Activated naive CD4-positive, alpha-beta T cell treated with anti-CD3 and anti-CD28 coated beads, Interleukin-2, amount 50 U/mL, for 72 hours (primary cell): ENCODE results near the gene HOXB7. TPM values are rescaled to one million over a fixed set of nuclear protein-coding genes. Genes with fewer than 3 reads are reported as not detected.

Source experiments
- ATAC-seq, 2 donors: fragments of 150-1000 bp; cut with Tn5 transposase; 2 replicates each; pipeline ENCODE4 v1.10.0; 2021; ENCODE audit warnings: mild to moderate bottlenecking in 2 of 2, moderate library complexity in 2 of 2
- DNase-seq, 2 donors: peaks; one replicate each; pipeline ENCODE4 v3.0.0; 2021 to 2022; ENCODE audit warnings: low spot score in 2 of 2
- H3K27ac Mint-ChIP-seq, 2 donors: one replicate each; pipeline ENCODE4 v1.8.0; 2022; ENCODE audit warnings: mild to moderate bottlenecking in 2 of 2, mixed read lengths in 2 of 2
- H3K36me3 Mint-ChIP-seq, 2 donors: one replicate each; pipeline ENCODE4 v1.8.0; 2022; ENCODE audit warnings: mixed read lengths in 2 of 2
- H3K9me3 Mint-ChIP-seq, 2 donors: one replicate each; pipeline ENCODE4 v1.8.0; 2022; ENCODE audit warnings: mixed read lengths in 2 of 2
- total RNA-seq, 2 donors: library from RNA; stranded (reverse); gene quantifications; one replicate each; pipeline ENCODE4 v1.2.3, GENCODE V29; 2022

The HOXB7 gene
- total RNA-seq, 2 donors from 2014 or later, result 1.1 TPM; not detected in 1

- ATAC-seq (no peak), DNase-seq (no peak)
- Mint-ChIP-seq H3K27ac (peak overlapping the region in 1 of 2 donors; percentile 5), H3K9me3 (no peaks in the 10 kb centered on the region), H3K36me3 (peaks cover 0 to 7% of the 10 kb centered on the region in 2 donors)
These were observed 6.8 kb upstream of the HOXB7 start for GRCh38 chr17:48617471-48618255.

- ATAC-seq (no peak), DNase-seq (no peak)
- peaks cover 0 to 7% of the 10 kb centered on the region in 2 donors for H3K36me3 Mint-ChIP-seq
- H3K27ac Mint-ChIP-seq, result no peak overlapping the region
- H3K9me3 Mint-ChIP-seq, result no peaks in the 10 kb centered on the region
These were observed 6.1 kb upstream of the HOXB7 start for GRCh38 chr17:48616717-48617470.

- H3K9me3 Mint-ChIP-seq, result no peaks in the 10 kb centered on the region
- DNase-seq (no peak), ATAC-seq (no peak)
- H3K36me3 Mint-ChIP-seq, result peaks cover 0 to 10% of the 10 kb centered on the region in 2 donors
- no peak overlapping the region for H3K27ac Mint-ChIP-seq
These were observed 5.3 kb upstream of the HOXB7 start for GRCh38 chr17:48615963-48616716.

- ATAC-seq (no peak), DNase-seq (no peak)
- Mint-ChIP-seq H3K36me3 (peaks cover 0 to 15% of the 10 kb centered on the region in 2 donors), H3K9me3 (no peaks in the 10 kb centered on the region), H3K27ac (no peak within 1 kb of the TSS)
These were observed 4.5 kb upstream of the HOXB7 start, which contains the start of gene HOXB8 for GRCh38 chr17:48615047-48615962. TSS of gene HOXB8 (minus strand) at chr17:48615292. CDS start at chr17:48614704, 588 bp downstream.

- Mint-ChIP-seq H3K36me3 (peaks cover 0 to 15% of the 10 kb centered on the region in 2 donors), H3K9me3 (no peaks in the 10 kb centered on the region), H3K27ac (no peak overlapping the region)
- ATAC-seq, result peak in 1 of 2 donors; percentile 23
- DNase-seq, result no peak
These were observed 3.3 kb upstream of the HOXB7 start for GRCh38 chr17:48613862-48614694.

- Mint-ChIP-seq H3K9me3 (no peaks in the 10 kb centered on the region), H3K36me3 (peaks cover 0 to 15% of the 10 kb centered on the region in 2 donors), H3K27ac (peak overlapping the region in 1 of 2 donors; percentile 22)
- DNase-seq (no peak), ATAC-seq (peak; percentile 21 to 64)
These were observed 2.3 kb upstream of the HOXB7 start for GRCh38 chr17:48612854-48613691.

GRCh38 chr17:48612456-48612853 lies 1.6 kb upstream of the HOXB7 start:
- no peaks in the 10 kb centered on the region for H3K9me3 Mint-ChIP-seq
- peak in 1 of 2 donors; percentile 8 for ATAC-seq
- no peak for DNase-seq
- H3K27ac Mint-ChIP-seq, result peak overlapping the region in 1 of 2 donors; percentile 22
- H3K36me3 Mint-ChIP-seq, result peaks cover 0 to 15% of the 10 kb centered on the region in 2 donors

- H3K36me3 Mint-ChIP-seq, result peaks cover 0 to 12% of the 10 kb centered on the region in 2 donors
- H3K9me3 Mint-ChIP-seq, result no peaks in the 10 kb centered on the region
- ATAC-seq (peak in 1 of 2 donors; percentile 27), DNase-seq (no peak)
- H3K27ac Mint-ChIP-seq, result no peak overlapping the region
These were observed 1.1 kb upstream of the HOXB7 start for GRCh38 chr17:48611681-48612455.

- H3K36me3 Mint-ChIP-seq, result peaks cover 0 to 8% of the 10 kb centered on the region in 2 donors
- DNase-seq (no peak), ATAC-seq (peak; percentile 2 to 7)
- H3K9me3 Mint-ChIP-seq, result no peaks in the 10 kb centered on the region
- H3K27ac Mint-ChIP-seq, result peak overlapping the region; percentile 4 to 44
These were observed 396 bp upstream of the HOXB7 start for GRCh38 chr17:48611213-48611612.

- H3K9me3 Mint-ChIP-seq, result no peaks in the 10 kb centered on the region
- H3K27ac Mint-ChIP-seq, result no peak overlapping the region
- H3K36me3 Mint-ChIP-seq, result peaks cover 0 to 8% of the 10 kb centered on the region in 2 donors
- no peak for DNase-seq
- no peak for ATAC-seq
These were observed 997 bp downstream of the HOXB7 start for GRCh38 chr17:48609759-48610281.

GRCh38 chr17:48609033-48609432 lies 1.8 kb downstream of the HOXB7 start:
- Mint-ChIP-seq H3K9me3 (no peaks in the 10 kb centered on the region), H3K27ac (no peak overlapping the region), H3K36me3 (peaks cover 0 to 8% of the 10 kb centered on the region in 2 donors)
- DNase-seq, result no peak
- no peak for ATAC-seq

GRCh38 chr17:48608494-48608834 lies 2.4 kb downstream of the HOXB7 start:
- H3K27ac Mint-ChIP-seq, result no peak overlapping the region
- no peak for ATAC-seq
- DNase-seq, result no peak
- H3K36me3 Mint-ChIP-seq, result peaks cover 0 to 8% of the 10 kb centered on the region in 2 donors
- H3K9me3 Mint-ChIP-seq, result no peaks in the 10 kb centered on the region

GRCh38 chr17:48606892-48607614 lies 3.8 kb downstream of the HOXB7 start:
- DNase-seq, result no peak
- ATAC-seq, result no peak
- Mint-ChIP-seq H3K36me3 (peaks cover 0 to 8% of the 10 kb centered on the region in 2 donors), H3K27ac (no peak overlapping the region), H3K9me3 (no peaks in the 10 kb centered on the region)
